22Rv1 (cell line): Measurements from ENCODE around the gene ARMC6.

Source experiments
- H3K27ac ChIP-seq: fragments of 450-650 bp; 2 replicates; pipeline ENCODE4 v1.5.1; 2017
- ZFX ChIP-seq: fragments of 450-650 bp; IDR thresholded peaks from 2 replicates; pipeline ENCODE4 v1.6.1; 2017; ENCODE audit warnings: antibody characterized with exemption, borderline replicate concordance
- TF ChIP-seq, protein P1 (sequence below): fragments of 450-650 bp; IDR thresholded peaks from 2 replicates; pipeline ENCODE4 v1.5.1; 2017; ENCODE audit warnings: mild to moderate bottlenecking

The ARMC6 gene

DNA sequence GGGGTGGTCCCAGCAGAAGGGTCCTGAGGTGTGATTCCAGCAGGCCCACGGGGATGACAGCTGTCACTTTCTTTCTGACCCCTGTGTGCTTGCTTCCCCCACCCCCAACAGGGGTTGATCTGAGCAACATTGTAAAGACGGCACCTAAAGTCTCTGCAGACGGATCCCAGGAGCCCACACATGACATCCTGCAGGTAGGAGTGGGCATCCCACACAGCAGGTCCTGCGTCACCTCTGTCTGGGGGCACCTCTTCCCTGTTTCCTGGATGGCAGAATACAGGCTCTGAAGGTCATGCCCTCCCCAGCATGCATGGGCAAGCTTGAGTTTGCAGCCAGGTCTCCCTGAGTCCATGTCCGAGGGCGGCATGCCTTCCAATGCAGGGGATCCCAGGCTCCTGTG, 10.5 kb downstream of the ARMC6 start:
- no peak overlapping the region for H3K27ac ChIP-seq
- no peak for TF ChIP-seq ZFX
- TF ChIP-seq, protein P1, sequence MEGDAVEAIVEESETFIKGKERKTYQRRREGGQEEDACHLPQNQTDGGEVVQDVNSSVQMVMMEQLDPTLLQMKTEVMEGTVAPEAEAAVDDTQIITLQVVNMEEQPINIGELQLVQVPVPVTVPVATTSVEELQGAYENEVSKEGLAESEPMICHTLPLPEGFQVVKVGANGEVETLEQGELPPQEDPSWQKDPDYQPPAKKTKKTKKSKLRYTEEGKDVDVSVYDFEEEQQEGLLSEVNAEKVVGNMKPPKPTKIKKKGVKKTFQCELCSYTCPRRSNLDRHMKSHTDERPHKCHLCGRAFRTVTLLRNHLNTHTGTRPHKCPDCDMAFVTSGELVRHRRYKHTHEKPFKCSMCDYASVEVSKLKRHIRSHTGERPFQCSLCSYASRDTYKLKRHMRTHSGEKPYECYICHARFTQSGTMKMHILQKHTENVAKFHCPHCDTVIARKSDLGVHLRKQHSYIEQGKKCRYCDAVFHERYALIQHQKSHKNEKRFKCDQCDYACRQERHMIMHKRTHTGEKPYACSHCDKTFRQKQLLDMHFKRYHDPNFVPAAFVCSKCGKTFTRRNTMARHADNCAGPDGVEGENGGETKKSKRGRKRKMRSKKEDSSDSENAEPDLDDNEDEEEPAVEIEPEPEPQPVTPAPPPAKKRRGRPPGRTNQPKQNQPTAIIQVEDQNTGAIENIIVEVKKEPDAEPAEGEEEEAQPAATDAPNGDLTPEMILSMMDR = no peak

DNA sequence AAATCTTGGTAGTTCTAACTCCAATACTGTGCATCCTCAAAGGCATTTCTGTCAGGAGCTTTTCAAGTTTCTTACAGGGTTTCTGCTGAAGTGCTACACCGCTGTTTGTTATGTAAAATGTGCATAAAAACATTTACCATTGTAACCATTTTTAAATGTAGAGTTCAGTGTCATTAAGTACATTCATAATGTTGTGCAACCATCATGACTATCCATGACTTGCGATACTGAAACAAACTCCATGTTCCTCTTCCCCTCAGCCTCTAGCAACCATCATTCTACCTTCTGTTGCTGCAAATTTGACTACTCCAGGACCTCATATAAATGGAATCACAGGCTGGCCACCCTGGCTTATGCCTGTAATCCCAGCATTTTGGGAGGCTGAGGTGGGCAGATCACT, 16.0 kb downstream of the ARMC6 start:
- no peak overlapping the region for H3K27ac ChIP-seq
- no peak for TF ChIP-seq ZFX
- TF ChIP-seq, protein P1 = no peak

DNA sequence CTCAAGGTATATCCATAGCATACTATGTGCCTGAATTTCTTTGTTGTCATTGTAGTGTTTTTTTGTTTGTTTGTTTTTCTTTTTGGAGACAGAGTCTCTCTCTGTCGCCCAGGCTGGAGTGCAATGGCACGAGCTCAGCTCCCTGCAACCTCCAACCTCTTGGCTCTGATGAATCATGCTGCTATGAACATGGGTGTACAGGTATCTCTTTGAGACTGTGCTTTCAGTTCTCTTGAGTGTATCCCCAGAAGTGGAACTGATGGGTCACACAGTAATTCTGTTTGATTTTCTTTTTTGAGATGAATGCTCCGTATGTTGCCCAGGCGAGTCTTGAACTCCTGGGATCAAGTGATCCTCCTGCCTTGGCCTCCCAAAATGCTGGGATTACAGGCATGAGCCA, 16.7 kb downstream of the ARMC6 start:
- no peak overlapping the region for H3K27ac ChIP-seq

DNA sequence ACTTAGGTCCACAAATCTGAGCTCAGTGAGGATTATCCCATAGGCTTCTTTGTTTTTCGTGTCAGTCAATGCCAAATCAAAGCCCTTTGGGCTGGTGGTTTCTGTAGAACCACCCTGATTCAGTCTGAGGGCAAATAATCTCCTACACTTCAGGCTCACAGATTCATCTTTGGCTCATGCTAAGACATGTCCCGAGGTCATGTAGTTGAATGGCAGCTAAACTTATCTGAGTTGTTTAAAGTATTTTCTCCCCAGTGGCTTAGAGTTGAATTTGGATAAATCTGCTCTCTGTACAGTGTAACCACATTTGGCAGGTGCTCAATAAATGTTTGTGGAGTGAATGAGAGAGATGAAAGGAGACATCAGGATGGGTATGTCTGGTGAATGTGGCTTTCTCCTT, 17.3 kb downstream of the ARMC6 start:
- TF ChIP-seq, protein P1 = no peak
- no peak for TF ChIP-seq ZFX
- H3K27ac ChIP-seq = no peak overlapping the region

More for the DNA sequence above, 16.7 kb downstream of the ARMC6 start:
- TF ChIP-seq ZFX = no peak
- TF ChIP-seq, protein P1 = no peak

DNA sequence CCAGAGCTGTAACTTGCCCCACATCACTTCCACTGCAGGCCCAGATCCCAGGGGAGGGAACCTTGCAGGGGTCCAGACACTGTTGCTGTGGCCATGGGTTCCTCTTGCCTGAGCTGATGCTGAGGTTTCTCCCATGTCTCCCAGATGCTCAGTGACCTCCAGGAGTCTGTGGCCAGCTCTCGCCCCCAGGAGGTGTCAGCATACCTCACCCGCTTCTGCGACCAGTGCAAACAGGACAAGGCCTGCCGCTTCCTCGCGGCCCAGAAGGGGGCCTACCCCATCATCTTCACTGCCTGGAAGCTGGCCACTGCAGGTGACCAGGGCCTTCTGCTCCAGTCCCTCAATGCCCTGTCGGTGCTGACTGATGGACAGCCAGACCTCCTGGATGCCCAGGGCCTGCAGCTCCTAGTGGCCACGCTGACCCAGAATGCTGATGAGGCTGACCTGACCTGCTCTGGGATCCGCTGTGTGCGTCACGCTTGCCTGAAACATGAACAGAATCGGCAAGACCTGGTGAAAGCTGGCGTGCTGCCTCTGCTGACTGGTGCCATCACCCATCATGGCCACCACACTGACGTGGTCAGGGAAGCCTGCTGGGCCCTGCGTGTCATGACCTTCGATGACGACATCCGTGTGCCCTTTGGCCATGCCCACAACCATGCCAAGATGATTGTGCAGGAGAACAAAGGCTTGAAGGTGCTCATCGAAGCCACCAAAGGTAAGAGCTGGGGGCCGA, 18.2 kb downstream of the ARMC6 start:
- TF ChIP-seq, protein P1 = no peak
- TF ChIP-seq ZFX = no peak
- no peak overlapping the region for H3K27ac ChIP-seq

DNA sequence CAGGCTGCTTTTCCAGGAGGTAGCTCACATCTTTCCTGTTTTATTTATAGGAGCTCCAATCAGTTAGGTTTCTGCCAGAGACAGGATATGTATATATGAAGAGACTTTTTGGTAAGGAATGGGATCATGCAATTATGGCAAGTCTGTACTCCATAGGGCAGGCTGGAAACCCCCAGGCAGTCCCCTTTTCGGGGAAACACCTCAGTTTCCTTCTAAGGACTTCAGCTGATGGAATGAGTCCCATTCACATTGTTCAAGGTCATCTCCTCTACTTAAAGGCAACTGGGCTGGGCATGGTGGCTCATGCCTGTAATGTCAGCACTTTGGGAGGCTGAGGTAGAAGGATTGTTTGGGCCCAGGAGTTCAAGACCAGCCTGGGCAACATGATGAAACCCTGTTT, 19.5 kb downstream of the ARMC6 start:
- no peak for TF ChIP-seq ZFX
- TF ChIP-seq, protein P1 = no peak
- H3K27ac ChIP-seq = no peak overlapping the region

DNA sequence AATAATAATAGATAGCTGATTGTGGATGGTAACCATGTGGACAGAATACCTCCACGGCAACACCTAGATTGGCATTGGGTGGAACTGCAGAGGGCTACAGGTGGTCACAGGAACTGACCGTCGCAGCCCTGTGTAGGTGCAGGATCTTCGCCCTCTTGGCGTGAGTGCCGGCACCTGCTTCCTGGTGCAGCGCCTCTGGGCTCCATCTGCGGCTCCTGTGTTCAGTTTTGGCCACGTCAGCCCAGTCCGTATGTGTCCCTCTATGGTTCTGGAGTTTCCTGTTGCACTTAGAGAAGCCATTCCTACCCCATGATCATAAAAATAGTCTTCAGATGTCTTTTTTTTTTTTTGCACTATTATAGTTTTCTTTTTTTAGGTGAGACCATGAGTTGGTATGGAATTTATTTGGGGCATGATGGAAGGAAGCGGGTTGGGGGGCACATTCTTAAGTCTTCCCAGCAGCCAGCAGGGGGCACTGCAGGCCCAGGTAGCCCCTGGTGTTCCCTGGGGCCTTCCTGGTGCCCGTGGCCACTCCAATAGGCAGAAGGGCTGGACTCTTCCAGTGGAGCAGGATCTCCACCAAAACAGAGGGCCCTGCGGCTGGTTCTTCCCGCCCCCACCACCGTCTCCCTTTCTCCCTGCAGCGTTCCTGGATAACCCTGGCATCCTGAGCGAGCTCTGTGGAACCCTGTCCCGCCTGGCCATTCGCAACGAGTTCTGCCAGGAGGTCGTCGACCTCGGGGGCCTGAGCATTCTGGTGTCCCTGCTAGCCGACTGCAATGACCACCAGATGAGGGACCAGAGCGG, 20.3 kb downstream of the ARMC6 start:
- TF ChIP-seq ZFX = no peak
- TF ChIP-seq, protein P1 = peak; percentile 84
- no peak overlapping the region for H3K27ac ChIP-seq
